H1 (cell line): ENCODE data around the gene LIN28A. TPM values are rescaled to one million over a fixed set of nuclear protein-coding genes. Genes with fewer than 3 reads are reported as not detected.

Experiments used
- CHD1 ChIP-seq: IDR thresholded peaks from 2 replicates; pipeline ENCODE4 v1.6.1; 2012; ENCODE audit warnings: low read depth, low read length, improper control_type of control experiment
- EP300 ChIP-seq, 2 experiments: IDR thresholded peaks; 1 replicate in 1 of 2; 2 replicates in 1 of 2; pipeline ENCODE4 v1.6.1; 2011 to 2012; ENCODE audit warnings: low read depth in 2 of 2, low read length in 2 of 2, mild to moderate bottlenecking in 2 of 2, borderline replicate concordance in 1 of 2, inconsistent platforms in 1 of 2, moderate library complexity in 1 of 2
- KDM4A ChIP-seq: IDR thresholded peaks from one replicate; pipeline ENCODE4 v1.7.1; 2012; ENCODE audit warnings: low read depth, mild to moderate bottlenecking, moderate library complexity, low read length, inconsistent platforms; ENCODE audit not compliant: severe bottlenecking
- POLR2A ChIP-seq, 2 experiments: IDR thresholded peaks; 1 replicate in 1 of 2; 2 replicates in 1 of 2; pipeline ENCODE4 v1.6.1; 2011; ENCODE audit warnings: low read depth in 2 of 2, low read length in 2 of 2, mild to moderate bottlenecking in 2 of 2; ENCODE audit errors: control extremely low read depth in 1 of 2
- SRF ChIP-seq: IDR thresholded peaks from 2 replicates; pipeline ENCODE4 v1.6.1; 2011; ENCODE audit warnings: mild to moderate bottlenecking, low read depth, low read length, moderate library complexity
- TAF1 ChIP-seq: IDR thresholded peaks from 2 replicates; pipeline ENCODE4 v1.6.1; 2011; ENCODE audit warnings: mild to moderate bottlenecking, low read depth, low read length
- TAF7 ChIP-seq: optimal IDR thresholded peaks from 2 replicates; pipeline ENCODE3; 2011; ENCODE audit warnings: low read depth, mild to moderate bottlenecking, inconsistent platforms, low read length, moderate library complexity, borderline replicate concordance
- YY1 ChIP-seq: IDR thresholded peaks from 2 replicates; pipeline ENCODE4 v1.6.1; 2011; ENCODE audit warnings: low read depth, mild to moderate bottlenecking, low read length
- polyA plus RNA-seq, 7 experiments: library from polyadenylated mRNA; depleted of rRNA in 3 of 7; stranded (reverse) in 5 of 7; unstranded in 2 of 7; fragments of >200 nt in 5 of 7; fragments of 200-250 nt in 2 of 7; gene quantifications; 1 replicate in 5 of 7; 2 replicates in 1 of 7; 4 replicates in 1 of 7; pipeline versions ENCODE4 v1.2.1 to v1.2.3, GENCODE V29; 2011 to 2013; ENCODE audit warnings: missing spikeins in 2 of 7, mixed read lengths in 2 of 7
- total RNA-seq: library from RNA; stranded (reverse); fragmentation: NEBNext Ultra II Directional; extraction: Animal tissue kit (Norgen Biotek cat#: 25700); gene quantifications from 2 replicates; pipeline ENCODE4 v1.2.1, GENCODE V29; 2021
- TF ChIP-seq, protein P1 (sequence below): IDR thresholded peaks from 2 replicates; pipeline ENCODE4 v1.6.1; 2012; ENCODE audit warnings: inconsistent platforms

LIN28A gene
- total and polyA plus RNA-seq, 2 of the 8 experiments (the other 6 are each of a cell fraction or from before 2014, with no cell fraction given): 403 to 1,486 TPM

DNA sequence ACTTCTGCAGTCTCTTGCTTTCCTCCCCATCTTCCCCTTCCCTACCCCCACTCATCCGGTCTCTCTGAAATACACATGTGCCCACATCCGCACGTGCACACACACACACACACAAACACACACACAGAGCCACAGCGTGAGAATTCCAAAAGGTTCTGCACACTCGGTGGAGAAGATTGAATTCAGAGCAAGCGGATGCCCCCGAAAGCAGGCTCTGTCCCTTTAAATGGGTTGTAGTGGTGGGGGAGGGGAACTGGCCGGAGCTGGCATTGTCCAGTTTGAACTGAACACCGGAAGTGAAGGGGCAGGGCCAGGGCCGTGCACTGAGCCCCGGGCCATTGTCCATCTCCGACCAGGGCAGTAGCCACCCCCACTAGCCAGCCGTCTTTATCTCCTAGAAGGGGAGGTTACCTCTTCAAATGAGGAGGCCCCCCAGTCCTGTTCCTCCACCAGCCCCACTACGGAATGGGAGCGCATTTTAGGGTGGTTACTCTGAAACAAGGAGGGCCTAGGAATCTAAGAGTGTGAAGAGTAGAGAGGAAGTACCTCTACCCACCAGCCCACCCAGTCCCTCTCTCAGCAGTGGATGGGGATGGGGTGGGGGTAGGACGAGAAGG lies 1.3 kb upstream of the LIN28A start (continued):
- peak in 1 of 2 experiments; percentile 65; a peak in 1 of 3 replicates for TF ChIP-seq EP300 (IDR thresholded peaks at IDR 0.05; ENCODE audit: borderline replicate concordance in 1 of 2, low read depth in 2 of 2, low read length in 2 of 2)
- no peak for TF ChIP-seq CHD1
- peak; percentile 72; the same call in 1 of the 2 replicates for TF ChIP-seq TAF1
- TF ChIP-seq POLR2A (IDR thresholded peaks at IDR 0.05; ENCODE audit: control extremely low read depth in 1 of 2, low read depth in 2 of 2, low read length in 2 of 2): peak in 1 of 2 experiments; percentile 52; a peak in 1 of 3 replicates
- TF ChIP-seq YY1: 0 out of 2 replicates have a peak, but pooled peaks have one; percentile 14
- TF ChIP-seq, protein P1, sequence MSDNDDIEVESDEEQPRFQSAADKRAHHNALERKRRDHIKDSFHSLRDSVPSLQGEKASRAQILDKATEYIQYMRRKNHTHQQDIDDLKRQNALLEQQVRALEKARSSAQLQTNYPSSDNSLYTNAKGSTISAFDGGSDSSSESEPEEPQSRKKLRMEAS: 0 out of 2 replicates have a peak, but pooled peaks have one; percentile 55
- peak; percentile 8 for TF ChIP-seq TAF7
- peak; percentile 18 for TF ChIP-seq KDM4A
- TF ChIP-seq SRF: no peak
